PFSK-1 (cell line): Measurements from ENCODE around the gene SLIT3.

Source experiments
- FOXP2 ChIP-seq: optimal IDR thresholded peaks from 2 replicates; pipeline ENCODE3; 2011; ENCODE audit warnings: borderline replicate concordance, control low read depth, inconsistent platforms; ENCODE audit not compliant: insufficient read depth; ENCODE audit errors: extremely low read length, extremely low read depth
- POLR2AphosphoS5 ChIP-seq: IDR thresholded peaks from 2 replicates; pipeline ENCODE4 v1.6.1; 2012; ENCODE audit warnings: low read depth, mild to moderate bottlenecking, control low read depth, low read length, moderate library complexity
- REST ChIP-seq, 2 experiments: IDR thresholded peaks; 2 replicates each; pipeline versions ENCODE4 v1.6.1 to v1.8.0; 2011 to 2012; ENCODE audit warnings: low read depth in 2 of 2, low read length in 2 of 2, control low read depth in 1 of 2, inconsistent platforms in 1 of 2, mild to moderate bottlenecking in 1 of 2, moderate library complexity in 1 of 2; ENCODE audit not compliant: insufficient read depth in 1 of 2
- SIN3A ChIP-seq: IDR thresholded peaks from 2 replicates; pipeline ENCODE4 v1.6.1; 2012; ENCODE audit warnings: mild to moderate bottlenecking, low read length, moderate library complexity, borderline replicate concordance; ENCODE audit not compliant: insufficient read depth
- TAF1 ChIP-seq: IDR thresholded peaks from 2 replicates; pipeline ENCODE4 v1.6.1; 2012; ENCODE audit warnings: low read length, control low read depth, borderline replicate concordance; ENCODE audit not compliant: insufficient read depth

- TF ChIP-seq REST (IDR thresholded peaks at IDR 0.05; ENCODE audit: insufficient read depth in 1 of 2, low read depth in 2 of 2, low read length in 2 of 2) (no peak), POLR2AphosphoS5 (no peak), SIN3A (no peak), TAF1 (no peak), FOXP2 (no peak)
These were observed 308.9 kb downstream of the SLIT3 start for GRCh38 chr5:168992016-168992415.
